Effector memory CD8-positive, alpha-beta T cell (primary cell): Measurements from ENCODE around the gene VIPR2.

ENCODE experiments used
- ATAC-seq: fragments of 150-1000 bp; cut with Tn5 transposase; replicated peaks from 2 replicates; pipeline ENCODE4 v1.10.0; 2021; ENCODE audit warnings: mild to moderate bottlenecking, moderate library complexity
- DNase-seq, 3 experiments: peaks; one replicate each; pipeline ENCODE4 v3.0.0; 2021
- H3K27ac Mint-ChIP-seq, 2 donors: one replicate each; pipeline ENCODE4 v1.8.0; 2022; ENCODE audit warnings: mild to moderate bottlenecking in 2 of 2, mixed read lengths in 2 of 2, moderate library complexity in 2 of 2
- H3K27me3 Mint-ChIP-seq, 2 donors: one replicate each; pipeline ENCODE4 v1.8.0; 2022; ENCODE audit warnings: mixed read lengths in 2 of 2
- H3K36me3 Mint-ChIP-seq: one replicate; pipeline ENCODE4 v1.8.0; 2022; ENCODE audit warnings: mild to moderate bottlenecking, moderate library complexity, mixed read lengths; ENCODE audit not compliant: insufficient read depth
- H3K4me1 Mint-ChIP-seq, 2 donors: one replicate each; pipeline ENCODE4 v1.8.0; 2022; ENCODE audit warnings: low read depth in 2 of 2, mixed read lengths in 2 of 2
- H3K4me3 Mint-ChIP-seq, 2 donors: one replicate each; pipeline ENCODE4 v1.8.0; 2022; ENCODE audit warnings: mild to moderate bottlenecking in 2 of 2, mixed read lengths in 2 of 2, moderate library complexity in 2 of 2
- H3K9me3 Mint-ChIP-seq, 2 donors: one replicate each; pipeline ENCODE4 v1.8.0; 2022; ENCODE audit warnings: mixed read lengths in 2 of 2

The VIPR2 gene

DNA sequence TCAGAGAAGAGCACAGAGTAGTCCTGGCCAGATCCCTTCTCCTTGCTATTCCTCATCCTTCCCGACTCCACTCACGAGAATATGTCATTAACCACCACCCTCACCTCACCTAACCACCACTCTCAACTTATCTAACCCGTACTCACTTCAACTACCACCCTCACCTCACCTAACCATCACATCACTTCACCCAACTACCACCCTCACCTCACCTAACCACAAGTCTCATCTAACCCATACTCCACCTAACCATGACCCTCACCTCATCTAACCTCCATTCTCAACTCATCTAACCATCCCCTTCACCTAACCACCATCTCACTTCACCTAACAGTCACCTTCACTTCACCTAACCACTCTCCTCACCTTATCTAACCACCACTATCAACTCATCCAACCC, 85.0 kb downstream of the VIPR2 start:
- Mint-ChIP-seq H3K9me3 (no peaks in the 10 kb centered on the region), H3K27ac (no peak overlapping the region), H3K27me3 (no peaks in the 10 kb centered on the region), H3K4me3 (no peak overlapping the region), H3K36me3 (no peaks in the 10 kb centered on the region), H3K4me1 (no peaks in the 10 kb centered on the region)
- DNase-seq, result no peak
- ATAC-seq, result peak; percentile 28

DNA sequence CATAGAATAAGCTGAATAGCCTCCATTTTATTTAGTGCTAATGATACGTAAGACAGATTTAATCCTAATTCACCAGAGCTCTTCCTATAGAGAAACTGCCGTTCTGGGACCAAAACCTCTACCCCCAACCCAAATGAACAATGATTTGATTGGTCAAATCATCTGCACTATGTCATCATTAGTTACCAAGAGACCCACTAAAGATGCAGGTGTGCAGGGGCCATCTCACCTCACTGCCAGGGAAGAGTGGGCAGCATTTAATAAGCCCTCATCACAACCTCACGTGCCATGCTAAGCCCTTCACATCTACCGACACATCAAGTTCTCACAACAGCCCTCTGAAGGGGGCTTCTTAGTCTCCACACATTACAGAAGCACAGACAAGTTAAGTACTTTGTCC, 87.0 kb downstream of the VIPR2 start:
- no peak overlapping the region for H3K4me3 Mint-ChIP-seq
- no peaks in the 10 kb centered on the region for H3K9me3 Mint-ChIP-seq
- no peaks in the 10 kb centered on the region for H3K36me3 Mint-ChIP-seq
- H3K4me1 Mint-ChIP-seq, result no peaks in the 10 kb centered on the region
- DNase-seq (no peak), ATAC-seq (no peak)
- no peak overlapping the region for H3K27ac Mint-ChIP-seq
- H3K27me3 Mint-ChIP-seq, result no peaks in the 10 kb centered on the region

DNA sequence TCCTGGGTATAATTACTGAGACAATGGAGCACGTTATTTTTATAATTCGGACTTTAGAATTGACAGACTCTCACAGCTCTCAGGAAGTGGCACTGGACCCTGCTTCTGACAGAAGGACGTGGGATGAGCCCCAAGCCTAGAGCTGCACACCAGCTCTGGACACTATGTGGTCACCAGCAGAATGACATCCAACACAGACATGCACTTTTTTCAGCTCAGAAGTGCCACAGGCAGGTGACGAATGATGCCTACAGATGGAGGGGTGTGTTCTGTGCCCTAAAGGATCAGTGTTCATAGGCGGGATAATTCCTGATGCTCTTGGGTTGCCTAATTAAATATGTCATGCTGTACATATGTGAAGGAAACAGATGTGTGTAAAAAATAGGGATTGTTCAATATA, 87.9 kb downstream of the VIPR2 start:
- ATAC-seq, result no peak
- H3K27me3 Mint-ChIP-seq, result no peaks in the 10 kb centered on the region
- no peak overlapping the region for H3K4me3 Mint-ChIP-seq
- no peak for DNase-seq
- H3K4me1 Mint-ChIP-seq, result no peaks in the 10 kb centered on the region
- no peak overlapping the region for H3K27ac Mint-ChIP-seq
- no peaks in the 10 kb centered on the region for H3K36me3 Mint-ChIP-seq
- no peaks in the 10 kb centered on the region for H3K9me3 Mint-ChIP-seq

DNA sequence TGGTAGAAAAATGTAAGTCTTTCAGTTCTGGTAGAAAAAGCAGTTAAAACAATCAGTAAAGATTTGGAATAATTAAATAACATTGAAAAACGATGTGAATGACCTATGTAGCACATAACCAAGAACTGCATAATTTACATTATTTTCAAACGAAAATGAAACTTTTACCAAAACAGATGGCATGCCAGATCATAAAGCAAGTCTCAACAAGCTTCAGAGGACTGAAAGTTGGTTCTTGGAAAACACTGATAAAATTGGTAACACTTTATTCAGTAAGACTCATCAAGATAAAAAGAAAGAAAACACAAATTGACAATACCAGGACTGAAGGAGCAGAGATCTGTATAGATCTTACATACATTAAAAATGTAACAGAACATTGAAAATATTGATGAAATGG, 92.8 kb downstream of the VIPR2 start:
- H3K27me3 Mint-ChIP-seq, result peaks cover 8 to 13% of the 10 kb centered on the region in 2 donors
- H3K4me3 Mint-ChIP-seq, result no peak overlapping the region
- DNase-seq (no peak), ATAC-seq (no peak)
- H3K9me3 Mint-ChIP-seq, result no peaks in the 10 kb centered on the region
- H3K36me3 Mint-ChIP-seq, result peaks cover 3% of the 10 kb centered on the region
- H3K27ac Mint-ChIP-seq, result peak overlapping the region in 1 of 2 donors; percentile 15
- no peaks in the 10 kb centered on the region for H3K4me1 Mint-ChIP-seq

DNA sequence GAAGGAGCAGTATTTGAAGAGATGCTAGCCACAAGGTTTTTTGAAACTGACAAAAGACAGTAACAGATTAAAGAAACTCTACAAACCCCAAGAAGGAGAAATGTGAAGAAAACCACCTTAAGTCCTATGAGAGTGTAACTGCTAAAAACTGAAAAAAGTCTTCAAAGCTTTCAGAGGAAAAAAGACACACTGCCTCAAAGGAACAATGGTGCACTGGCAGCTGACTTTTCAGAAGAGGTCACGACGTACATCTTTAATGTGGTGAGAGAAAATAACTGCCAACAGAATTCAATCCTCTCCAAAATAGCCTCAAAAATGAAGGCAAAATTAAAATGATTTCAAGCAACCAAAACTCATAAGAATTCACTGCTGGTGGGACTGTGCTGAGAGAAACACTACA, 94.0 kb downstream of the VIPR2 start:
- no peak overlapping the region for H3K27ac Mint-ChIP-seq
- H3K4me3 Mint-ChIP-seq, result no peak overlapping the region
- no peaks in the 10 kb centered on the region for H3K4me1 Mint-ChIP-seq
- H3K36me3 Mint-ChIP-seq, result peaks cover 3% of the 10 kb centered on the region
- no peaks in the 10 kb centered on the region for H3K9me3 Mint-ChIP-seq
- DNase-seq (no peak), ATAC-seq (no peak)
- peaks cover 8 to 13% of the 10 kb centered on the region in 2 donors for H3K27me3 Mint-ChIP-seq

DNA sequence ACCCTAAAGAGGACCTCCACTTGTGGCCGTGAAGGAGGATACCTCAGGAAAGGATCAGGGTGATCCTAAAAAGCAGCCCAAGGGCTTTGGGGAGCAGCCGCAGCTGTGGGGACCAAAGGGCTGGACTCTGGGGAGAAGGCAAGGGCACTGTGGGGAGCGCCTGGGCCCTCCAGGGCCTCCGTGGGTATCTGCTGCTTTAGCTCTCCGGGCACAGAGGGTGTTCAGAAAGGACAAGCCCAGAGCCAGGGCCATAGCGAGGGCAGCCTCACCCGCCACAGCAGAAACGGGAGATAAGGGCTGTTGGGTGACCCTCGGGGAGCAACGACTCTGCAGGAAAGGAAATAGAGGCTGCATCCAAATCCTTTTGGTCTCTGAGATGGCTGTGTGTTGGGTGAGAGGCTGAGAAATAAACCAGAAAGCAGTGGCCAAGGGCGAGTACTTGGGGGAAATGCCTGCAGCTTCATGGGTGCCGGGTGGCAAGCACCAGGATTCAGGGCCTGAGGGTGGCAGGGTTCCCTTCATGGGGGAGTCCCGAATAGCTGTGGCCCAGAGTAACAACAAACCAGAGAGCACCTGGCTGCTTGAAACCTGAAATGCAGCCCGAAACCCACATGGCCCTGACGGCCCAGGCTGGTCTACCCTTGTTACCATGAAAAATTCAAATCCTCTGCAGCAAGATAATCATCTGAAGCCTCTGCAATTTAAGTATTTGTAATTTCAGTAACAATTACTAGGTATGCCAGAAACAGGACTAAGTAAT, 95.2 kb downstream of the VIPR2 start:
- Mint-ChIP-seq H3K27ac (peak overlapping the region in 1 of 2 donors; percentile 10), H3K4me1 (no peaks in the 10 kb centered on the region), H3K9me3 (no peaks in the 10 kb centered on the region), H3K36me3 (peaks cover 3% of the 10 kb centered on the region), H3K27me3 (peaks cover 8 to 13% of the 10 kb centered on the region in 2 donors), H3K4me3 (no peak overlapping the region)
- DNase-seq, result no peak
- ATAC-seq, result no peak

DNA sequence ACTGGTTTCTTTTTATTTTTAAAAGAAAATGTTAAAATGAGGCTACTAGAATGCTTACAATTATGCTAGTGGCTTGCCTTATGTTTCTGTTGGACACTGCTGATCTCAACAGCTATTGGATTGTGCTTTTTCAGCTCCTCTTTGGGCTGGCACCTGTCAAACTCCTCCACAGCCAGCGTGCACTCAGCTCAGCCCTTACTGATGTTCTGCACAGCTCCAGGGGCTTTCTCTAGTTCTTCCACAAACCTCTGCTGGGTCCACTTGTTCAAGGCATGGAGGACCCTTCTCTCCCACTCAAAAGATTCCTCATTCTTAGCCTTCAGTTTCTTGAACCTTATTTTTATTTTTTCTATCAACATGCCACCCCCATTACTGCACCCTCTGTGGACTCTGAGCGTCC, 96.0 kb downstream of the VIPR2 start:
- Mint-ChIP-seq H3K4me1 (no peaks in the 10 kb centered on the region), H3K4me3 (no peak overlapping the region), H3K9me3 (no peaks in the 10 kb centered on the region), H3K27ac (no peak overlapping the region), H3K36me3 (peaks cover 3% of the 10 kb centered on the region), H3K27me3 (peaks cover 8 to 13% of the 10 kb centered on the region in 2 donors)
- ATAC-seq (no peak), DNase-seq (no peak)

DNA sequence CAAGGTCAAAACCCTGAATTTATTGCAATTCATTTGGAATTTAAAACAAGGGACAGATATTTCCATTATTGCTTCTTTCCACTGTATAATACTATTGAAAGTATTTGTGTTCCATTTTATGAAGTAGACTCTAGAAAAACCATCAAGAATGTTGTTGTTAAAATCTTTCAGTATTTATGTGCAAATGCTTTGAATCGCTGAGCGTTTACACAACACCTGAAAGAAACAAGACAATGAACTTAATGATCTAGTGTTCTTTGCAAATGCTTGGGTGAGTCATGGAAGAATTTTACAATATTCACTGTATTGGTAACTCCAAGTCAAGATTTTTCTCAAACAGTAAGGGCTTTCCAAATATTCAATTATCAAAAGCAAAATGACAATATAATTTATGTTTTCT, 97.1 kb downstream of the VIPR2 start:
- H3K4me1 Mint-ChIP-seq, result no peaks in the 10 kb centered on the region
- ATAC-seq (no peak), DNase-seq (no peak)
- H3K4me3 Mint-ChIP-seq, result no peak overlapping the region
- no peaks in the 10 kb centered on the region for H3K9me3 Mint-ChIP-seq
- no peak overlapping the region for H3K27ac Mint-ChIP-seq
- H3K36me3 Mint-ChIP-seq, result peaks cover 3% of the 10 kb centered on the region
- peaks cover 8 to 17% of the 10 kb centered on the region in 2 donors for H3K27me3 Mint-ChIP-seq

DNA sequence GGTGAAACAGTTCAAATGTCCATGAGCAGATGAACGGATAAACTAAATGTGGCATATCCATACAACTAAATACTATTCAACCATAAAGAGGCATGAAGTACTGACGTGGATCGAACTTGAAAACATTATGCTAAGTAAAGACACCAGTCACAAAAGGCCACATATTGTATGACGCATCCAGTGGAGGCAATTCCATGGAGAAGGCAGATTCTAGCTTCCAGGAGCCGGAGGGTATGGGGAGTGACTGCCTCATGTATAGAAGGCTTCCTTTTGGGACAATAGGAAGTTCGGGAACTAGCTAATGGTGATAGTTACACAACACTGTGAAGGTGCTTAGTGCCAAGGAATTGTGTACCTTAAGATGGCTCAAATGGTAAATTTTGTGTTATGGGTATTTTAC, 98.4 kb downstream of the VIPR2 start:
- DNase-seq (no peak), ATAC-seq (no peak)
- Mint-ChIP-seq H3K27me3 (peaks cover 8 to 19% of the 10 kb centered on the region in 2 donors), H3K27ac (no peak overlapping the region), H3K9me3 (no peaks in the 10 kb centered on the region), H3K36me3 (peaks cover 3% of the 10 kb centered on the region), H3K4me3 (no peak overlapping the region), H3K4me1 (no peaks in the 10 kb centered on the region)

DNA sequence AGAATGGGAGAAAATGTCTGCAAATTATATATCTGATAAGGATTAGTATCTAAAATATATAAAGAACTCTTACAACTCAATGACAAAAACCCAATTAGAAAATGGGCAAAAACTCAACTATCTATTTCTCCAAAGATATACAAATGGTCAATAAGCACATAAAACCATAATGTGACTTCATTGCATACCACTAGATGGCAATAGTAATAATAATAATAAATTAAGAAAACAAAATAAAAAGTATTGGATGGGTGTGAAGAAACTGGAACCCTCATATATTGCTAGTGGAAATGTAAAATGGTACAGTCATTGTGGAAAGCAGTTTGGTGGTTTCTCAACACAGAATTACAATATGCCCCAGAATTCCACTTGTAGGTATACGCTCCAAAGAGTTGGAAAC, 98.8 kb downstream of the VIPR2 start:
- H3K36me3 Mint-ChIP-seq, result no peaks in the 10 kb centered on the region
- DNase-seq (no peak), ATAC-seq (no peak)
- H3K27ac Mint-ChIP-seq, result no peak overlapping the region
- peaks cover 8 to 22% of the 10 kb centered on the region in 2 donors for H3K27me3 Mint-ChIP-seq
- no peak overlapping the region for H3K4me3 Mint-ChIP-seq
- no peaks in the 10 kb centered on the region for H3K9me3 Mint-ChIP-seq
- no peaks in the 10 kb centered on the region for H3K4me1 Mint-ChIP-seq

DNA sequence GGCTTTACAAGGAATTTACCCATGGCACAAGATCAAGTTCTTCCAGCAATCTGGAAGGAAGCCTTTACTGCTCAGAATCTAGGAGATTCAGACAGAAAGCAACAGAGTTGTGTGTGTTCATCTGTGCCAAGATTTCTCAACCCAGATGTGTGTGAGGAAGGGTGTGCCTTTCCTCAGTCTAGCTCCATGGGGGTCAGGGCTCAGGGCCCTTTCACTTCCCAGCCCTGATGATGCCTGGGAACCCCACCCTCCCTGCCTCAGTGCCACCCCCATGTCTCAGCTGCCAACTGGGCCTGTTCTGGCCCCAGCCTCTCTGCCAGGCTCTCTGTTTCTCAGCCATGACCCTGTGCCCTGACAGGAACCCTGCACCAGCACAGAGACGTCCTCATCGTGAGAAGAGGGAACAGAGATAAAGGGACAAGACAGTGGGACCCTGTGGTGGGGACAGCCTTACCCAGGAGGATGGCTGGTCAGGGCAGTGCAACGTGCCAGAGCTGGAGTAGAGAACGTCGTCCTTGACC, 102.0 kb downstream of the VIPR2 start:
- Mint-ChIP-seq H3K4me3 (no peak overlapping the region), H3K27me3 (peaks cover 0 to 32% of the 10 kb centered on the region in 2 donors), H3K9me3 (no peaks in the 10 kb centered on the region), H3K36me3 (no peaks in the 10 kb centered on the region), H3K27ac (no peak overlapping the region), H3K4me1 (no peaks in the 10 kb centered on the region)
- no peak for ATAC-seq
- DNase-seq, result no peak

DNA sequence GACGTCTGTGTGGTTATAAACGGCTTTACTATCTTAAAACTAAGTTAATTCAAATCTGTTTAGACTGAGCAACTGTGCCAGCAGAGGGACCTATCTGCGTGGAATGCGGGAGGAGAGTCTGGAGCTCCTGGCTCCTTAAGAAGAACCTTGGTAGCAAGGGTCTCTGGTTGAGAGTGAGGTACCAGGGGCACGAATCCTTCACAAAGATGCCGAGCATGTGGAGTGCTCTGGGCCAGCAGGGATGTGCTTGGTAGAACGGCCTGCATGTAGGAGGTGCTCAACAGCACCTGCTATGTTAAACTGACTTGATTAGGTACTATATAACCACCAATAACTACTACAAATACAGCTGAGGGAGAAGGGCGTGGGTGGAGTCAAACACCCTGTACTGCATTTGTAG, 102.6 kb downstream of the VIPR2 start:
- Mint-ChIP-seq H3K4me1 (no peaks in the 10 kb centered on the region), H3K27me3 (peaks cover 0 to 32% of the 10 kb centered on the region in 2 donors), H3K36me3 (no peaks in the 10 kb centered on the region), H3K4me3 (no peak overlapping the region), H3K27ac (no peak overlapping the region), H3K9me3 (no peaks in the 10 kb centered on the region)
- no peak for ATAC-seq
- no peak for DNase-seq

DNA sequence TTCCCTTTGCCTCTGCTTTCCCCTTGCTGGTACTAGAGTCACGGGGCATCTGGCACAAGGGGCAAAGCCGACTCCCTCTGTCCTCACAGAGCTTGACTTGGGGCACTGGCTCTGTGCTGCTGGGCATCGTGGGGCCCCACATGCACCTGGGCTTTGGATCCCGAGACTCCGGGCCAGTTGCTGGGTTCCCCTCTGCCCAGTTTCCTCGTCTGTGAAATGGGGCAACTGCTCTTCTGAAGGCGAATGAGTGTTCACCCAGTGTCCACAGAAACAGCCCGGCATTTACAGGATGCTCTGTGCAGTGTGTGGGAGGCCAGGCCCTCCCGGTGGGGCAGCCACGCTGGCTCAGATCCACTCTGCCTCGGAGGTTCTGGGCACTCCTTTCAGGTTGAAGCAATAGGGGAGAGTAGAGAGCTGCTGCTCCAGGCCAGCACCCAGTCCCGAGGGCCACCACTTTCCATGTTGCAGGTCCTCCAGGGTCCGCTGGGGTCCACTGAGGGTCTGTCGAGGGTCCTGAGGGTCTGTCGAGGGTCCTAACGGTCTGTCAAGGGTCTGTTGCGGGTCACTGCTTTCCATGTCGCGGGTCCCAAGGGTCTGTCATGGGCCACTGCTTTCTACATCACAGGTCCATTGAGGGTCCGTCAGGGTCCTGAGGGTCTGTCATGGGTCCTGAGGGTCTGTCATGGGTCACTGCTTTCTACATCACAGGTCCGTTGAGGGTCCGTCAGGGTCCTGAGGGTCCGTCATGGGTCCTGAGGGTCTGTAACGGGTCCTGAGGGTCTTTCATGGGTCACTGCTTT, 103.6 kb downstream of the VIPR2 start:
- H3K4me1 Mint-ChIP-seq, result no peaks in the 10 kb centered on the region
- H3K27me3 Mint-ChIP-seq, result peaks cover 0 to 32% of the 10 kb centered on the region in 2 donors
- H3K27ac Mint-ChIP-seq, result no peak overlapping the region
- H3K4me3 Mint-ChIP-seq, result no peak overlapping the region
- H3K9me3 Mint-ChIP-seq, result no peaks in the 10 kb centered on the region
- no peaks in the 10 kb centered on the region for H3K36me3 Mint-ChIP-seq
- no peak for ATAC-seq
- no peak for DNase-seq

DNA sequence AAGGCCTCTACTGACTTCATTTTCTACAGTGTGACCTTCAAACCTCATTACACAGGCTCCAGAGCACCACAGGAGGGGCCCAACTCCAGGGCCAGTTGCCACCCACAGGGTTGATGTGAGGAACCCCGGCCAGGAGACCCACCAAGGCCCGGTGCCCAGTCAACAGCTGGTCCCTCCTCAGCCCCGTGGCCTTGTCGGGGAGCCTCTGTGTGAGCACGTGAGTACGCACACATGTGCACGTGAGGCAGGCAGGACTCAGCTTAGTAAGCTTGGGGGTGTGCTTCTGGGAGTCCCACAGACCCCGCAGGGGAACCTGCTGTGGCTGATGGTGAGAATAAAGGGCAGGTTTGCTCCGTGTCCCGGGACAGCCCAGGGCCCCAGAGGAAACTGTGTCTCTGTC, 104.5 kb downstream of the VIPR2 start:
- H3K4me1 Mint-ChIP-seq, result no peaks in the 10 kb centered on the region
- H3K9me3 Mint-ChIP-seq, result no peaks in the 10 kb centered on the region
- no peak overlapping the region for H3K4me3 Mint-ChIP-seq
- no peak for DNase-seq
- ATAC-seq, result no peak
- no peaks in the 10 kb centered on the region for H3K36me3 Mint-ChIP-seq
- peaks cover 0 to 41% of the 10 kb centered on the region in 2 donors for H3K27me3 Mint-ChIP-seq
- H3K27ac Mint-ChIP-seq, result no peak overlapping the region
